AG10803 (cell line): ENCODE results near the gene MED25.

Source experiments
- DNase-seq: peaks from one replicate; pipeline ENCODE4 v3.0.0; 2010; ENCODE audit warnings: low read depth
- H3K4me3 ChIP-seq: 2 replicates; pipeline ENCODE4 v1.5.1; 2011; ENCODE audit warnings: mild to moderate bottlenecking, low read length, control low read depth
- TF ChIP-seq, protein P1 (sequence below): conservative IDR thresholded peaks from 2 replicates; pipeline ENCODE4 v1.5.1; 2011; ENCODE audit warnings: mild to moderate bottlenecking, low read length, control low read depth, inconsistent platforms

Gene MED25

DNA sequence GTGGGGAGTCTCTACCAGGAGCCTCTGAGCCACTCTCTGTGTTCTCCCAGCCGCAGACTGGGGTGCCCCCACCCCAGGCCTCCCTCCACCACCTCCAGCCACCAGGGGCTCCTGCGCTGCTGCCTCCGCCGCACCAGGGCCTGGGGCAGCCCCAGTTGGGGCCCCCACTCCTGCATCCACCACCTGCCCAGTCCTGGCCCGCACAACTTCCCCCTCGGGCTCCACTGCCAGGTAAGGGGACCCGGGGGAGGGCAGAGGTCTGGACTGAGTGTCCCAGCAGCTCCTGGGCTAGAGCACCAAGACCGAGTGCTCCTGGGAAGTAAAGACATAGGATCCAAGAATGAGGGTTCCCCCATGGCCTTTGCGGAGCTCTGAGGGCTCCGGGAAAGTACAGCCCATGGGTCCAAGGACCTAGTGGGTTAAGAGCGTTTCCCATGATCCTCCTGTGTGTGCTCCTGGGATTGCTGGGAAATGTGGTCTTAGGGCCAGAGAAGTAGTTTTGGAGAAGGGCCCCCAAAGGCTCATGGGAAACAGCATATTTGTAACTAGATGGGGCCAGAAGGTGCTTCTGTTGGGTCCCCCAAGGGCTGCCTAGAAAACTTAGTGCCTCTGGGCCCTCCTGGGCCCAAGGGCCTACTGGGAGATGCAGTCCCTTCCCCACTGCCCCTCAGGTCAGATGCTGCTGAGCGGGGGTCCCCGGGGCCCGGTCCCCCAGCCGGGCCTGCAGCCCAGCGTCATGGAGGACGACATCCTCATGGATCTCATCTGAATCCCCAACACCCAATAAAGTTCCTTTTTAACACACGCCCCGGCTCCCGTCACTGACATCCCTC lies 18.3 kb downstream of the MED25 start:
- TF ChIP-seq, protein P1, sequence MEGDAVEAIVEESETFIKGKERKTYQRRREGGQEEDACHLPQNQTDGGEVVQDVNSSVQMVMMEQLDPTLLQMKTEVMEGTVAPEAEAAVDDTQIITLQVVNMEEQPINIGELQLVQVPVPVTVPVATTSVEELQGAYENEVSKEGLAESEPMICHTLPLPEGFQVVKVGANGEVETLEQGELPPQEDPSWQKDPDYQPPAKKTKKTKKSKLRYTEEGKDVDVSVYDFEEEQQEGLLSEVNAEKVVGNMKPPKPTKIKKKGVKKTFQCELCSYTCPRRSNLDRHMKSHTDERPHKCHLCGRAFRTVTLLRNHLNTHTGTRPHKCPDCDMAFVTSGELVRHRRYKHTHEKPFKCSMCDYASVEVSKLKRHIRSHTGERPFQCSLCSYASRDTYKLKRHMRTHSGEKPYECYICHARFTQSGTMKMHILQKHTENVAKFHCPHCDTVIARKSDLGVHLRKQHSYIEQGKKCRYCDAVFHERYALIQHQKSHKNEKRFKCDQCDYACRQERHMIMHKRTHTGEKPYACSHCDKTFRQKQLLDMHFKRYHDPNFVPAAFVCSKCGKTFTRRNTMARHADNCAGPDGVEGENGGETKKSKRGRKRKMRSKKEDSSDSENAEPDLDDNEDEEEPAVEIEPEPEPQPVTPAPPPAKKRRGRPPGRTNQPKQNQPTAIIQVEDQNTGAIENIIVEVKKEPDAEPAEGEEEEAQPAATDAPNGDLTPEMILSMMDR, result no peak
- H3K4me3 ChIP-seq, result no peak overlapping the region
- DNase-seq, result no peak

DNA sequence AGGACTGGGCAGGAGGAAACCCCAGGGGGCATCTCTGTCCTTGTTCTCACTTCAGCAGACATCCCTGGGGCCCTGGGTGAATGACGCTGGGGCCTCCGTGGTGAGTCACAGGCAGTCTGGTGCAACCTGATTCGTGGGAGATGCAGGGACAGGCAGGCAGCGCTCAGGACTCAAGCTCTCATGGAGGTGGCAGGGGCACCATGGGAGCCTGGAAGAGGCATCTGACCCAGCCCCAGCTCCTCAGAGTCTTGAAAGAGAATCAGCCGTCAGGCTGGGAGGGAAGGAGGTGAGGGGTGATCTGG lies 18.9 kb downstream of the MED25 start:
- H3K4me3 ChIP-seq, result no peak overlapping the region
- TF ChIP-seq, protein P1, result no peak
- DNase-seq, result no peak

DNA sequence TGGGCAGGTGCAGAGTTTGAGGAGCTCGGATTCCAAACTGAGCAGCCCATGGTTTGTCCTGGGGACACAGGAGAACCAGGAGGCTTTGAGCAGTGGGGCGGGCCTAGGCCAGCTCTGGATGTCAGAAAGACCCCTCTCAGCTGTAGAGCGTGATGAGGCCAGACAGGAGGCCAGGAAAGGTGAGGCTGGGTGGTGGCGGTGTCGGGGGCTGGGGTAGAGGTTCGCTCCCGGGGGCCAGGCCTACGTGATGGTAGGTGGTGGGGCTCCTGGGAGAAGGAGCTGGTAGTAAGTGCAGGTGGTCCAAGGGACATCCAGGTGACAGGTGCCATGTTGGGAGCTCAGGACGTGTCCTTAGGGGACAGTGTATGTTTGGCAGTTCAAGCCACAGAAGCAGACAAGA lies 19.3 kb downstream of the MED25 start:
- no peak overlapping the region for H3K4me3 ChIP-seq
- DNase-seq, result no peak
- TF ChIP-seq, protein P1, result no peak

DNA sequence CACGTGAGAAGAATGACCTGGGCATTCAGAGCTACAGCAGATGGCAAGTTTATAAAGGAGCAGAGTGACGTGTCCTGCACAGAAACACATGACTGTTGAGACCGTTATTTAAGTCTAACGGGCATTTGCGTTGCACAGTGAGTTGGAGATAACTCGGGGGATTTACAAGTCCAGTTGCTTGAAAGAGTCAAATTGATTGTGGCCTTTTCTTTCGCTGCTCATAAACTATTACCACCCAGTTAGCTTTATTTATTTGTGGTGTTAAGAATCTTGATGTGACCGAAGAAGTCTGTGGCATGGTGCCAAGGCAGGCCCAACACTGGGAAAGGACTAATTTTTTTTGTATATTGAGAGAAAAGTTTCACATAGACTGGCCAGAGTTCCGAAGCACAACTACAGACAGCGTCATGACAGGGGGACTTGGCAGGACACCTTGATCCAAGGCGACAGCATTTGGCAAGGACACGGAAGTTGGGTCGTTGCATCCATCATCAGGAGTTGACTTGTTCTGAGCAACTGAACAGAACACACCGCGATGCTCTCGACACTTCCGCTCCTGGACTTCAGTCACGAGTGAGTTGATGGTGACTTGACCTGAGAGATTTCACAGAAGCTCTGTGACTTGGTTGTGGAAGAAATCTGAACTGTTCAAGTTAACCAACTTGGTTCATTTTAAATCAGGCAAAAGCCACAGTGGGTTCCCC lies 20.9 kb downstream of the MED25 start:
- no peak for DNase-seq
- TF ChIP-seq, protein P1, result no peak
- no peak overlapping the region for H3K4me3 ChIP-seq

DNA sequence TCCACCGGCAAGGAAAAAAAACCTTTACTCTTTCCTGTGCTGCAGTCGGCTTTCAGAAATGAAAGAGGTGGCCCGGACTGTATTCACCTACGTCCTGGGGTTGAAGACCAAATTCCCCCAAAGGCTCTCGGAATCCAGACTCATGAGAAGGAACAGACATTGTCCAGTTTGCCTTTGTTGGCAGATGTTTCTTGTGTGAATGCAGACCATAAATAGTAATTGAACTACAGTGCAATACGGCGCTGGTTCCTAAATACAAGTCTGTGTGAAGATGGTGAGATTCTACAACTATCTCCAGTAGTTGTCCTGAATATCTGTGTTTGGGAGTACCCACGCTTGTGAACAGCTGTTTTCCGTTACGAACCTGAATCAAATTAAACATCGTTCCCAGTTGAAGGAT lies 21.6 kb downstream of the MED25 start:
- no peak for DNase-seq
- TF ChIP-seq, protein P1, result no peak
- H3K4me3 ChIP-seq, result no peak overlapping the region

DNA sequence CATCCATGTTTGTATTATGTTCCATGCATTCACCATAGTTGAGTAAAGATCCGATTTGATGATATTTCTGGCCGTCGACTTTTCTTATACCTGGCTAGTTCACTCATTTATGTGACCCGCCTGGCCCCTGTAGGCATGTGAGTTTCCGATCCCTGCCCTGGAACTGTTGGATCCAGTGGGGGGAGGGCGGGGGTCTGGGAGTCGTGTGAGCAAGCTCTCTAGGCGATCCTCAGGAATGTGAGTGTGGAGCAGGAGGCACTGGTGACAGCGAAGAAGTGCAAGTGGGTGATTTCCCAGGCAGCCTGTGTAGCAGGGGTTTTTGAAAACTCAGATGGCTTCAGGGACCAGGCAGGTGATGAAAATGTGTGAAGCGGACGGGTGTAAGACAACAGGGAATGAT lies 22.2 kb downstream of the MED25 start:
- TF ChIP-seq, protein P1, result no peak
- no peak for DNase-seq
- no peak overlapping the region for H3K4me3 ChIP-seq

DNA sequence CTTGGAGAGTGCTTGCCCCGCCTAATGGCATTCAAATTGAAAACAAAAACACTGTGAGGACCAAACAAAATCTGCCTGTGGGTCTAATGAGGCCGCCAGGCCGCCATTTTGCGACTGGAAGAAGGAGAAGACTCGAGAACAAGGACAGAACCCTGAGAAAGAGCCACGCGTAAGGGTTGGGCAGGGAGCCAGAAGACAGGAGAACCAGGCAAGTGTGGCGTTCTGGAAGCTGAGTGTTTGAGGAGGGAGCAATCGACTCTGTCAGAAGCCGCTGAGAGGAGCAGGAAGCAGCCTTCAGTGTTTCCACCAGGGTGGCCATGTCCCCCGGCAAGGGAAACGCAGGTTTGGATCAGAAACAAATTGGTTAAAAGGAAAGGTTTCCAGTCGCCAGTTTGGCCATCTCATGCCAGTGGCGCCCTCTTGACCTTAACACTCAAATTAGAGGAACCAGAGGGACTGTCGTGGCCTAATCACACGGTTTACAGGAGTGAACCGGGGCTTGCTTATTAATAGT lies 22.7 kb downstream of the MED25 start:
- TF ChIP-seq, protein P1, result no peak
- DNase-seq, result no peak
- no peak overlapping the region for H3K4me3 ChIP-seq
